Measurements from ENCODE around the gene AP1G2.

Gene AP1G2

DNA sequence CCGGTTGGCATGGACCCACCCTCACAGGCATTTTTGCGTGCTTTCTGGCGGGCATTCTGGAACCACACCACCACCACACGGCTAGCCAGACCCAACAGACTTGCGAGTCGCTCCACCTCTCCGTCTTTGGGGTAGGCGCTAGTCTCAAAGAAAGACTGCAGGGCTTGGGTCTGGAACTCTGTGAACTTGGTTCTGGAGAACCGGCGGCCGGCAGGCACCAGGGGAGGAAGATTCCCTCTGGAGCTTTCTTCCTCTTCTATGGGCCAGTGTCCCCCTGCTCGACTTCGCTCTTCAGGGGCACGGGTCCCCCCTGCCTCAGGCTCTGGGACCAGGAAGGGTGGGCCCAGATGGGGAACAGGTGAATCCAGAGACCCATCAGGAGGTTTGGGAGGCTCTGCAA, 42.6 kb downstream of the AP1G2 start:
- Histone ChIP-seq H3K4me3 (no peak overlapping the region), H3K27ac (no peak overlapping the region)

GRCh38 chr14:23523229-23524016, 44.2 kb downstream of the AP1G2 start:
- H3K27ac ChIP-seq = no peak overlapping the region
- H3K4me3 ChIP-seq = no peak overlapping the region

DNA sequence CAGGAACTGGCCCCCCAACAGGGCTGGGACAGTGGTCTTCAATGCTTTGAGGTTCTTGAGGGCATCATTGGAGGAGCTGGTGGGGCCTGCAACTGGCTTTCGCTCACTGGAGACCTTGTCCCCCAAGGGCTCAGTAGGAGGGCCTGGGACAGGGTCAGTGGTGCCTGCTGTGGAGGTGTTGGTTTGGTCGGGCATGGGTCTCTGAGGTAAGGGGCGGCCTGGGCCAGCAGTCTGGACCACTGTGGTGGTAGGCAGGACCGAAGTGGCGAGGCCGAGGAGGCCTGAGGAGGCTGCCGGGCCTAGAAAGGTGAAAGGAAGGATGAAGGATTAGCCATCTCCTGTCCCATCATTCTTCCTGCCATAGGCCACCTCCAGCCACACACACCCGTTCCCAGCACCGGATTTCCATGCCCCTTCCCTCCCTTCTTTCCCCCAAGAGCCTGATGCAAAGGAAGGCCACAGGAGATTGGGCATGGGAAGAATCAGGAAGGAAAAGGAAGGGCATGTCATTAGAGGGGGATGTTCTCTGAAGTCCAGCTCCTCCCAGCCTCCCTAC, 44.9 kb downstream of the AP1G2 start:
- H3K27ac ChIP-seq = no peak overlapping the region
- H3K4me3 ChIP-seq = no peak overlapping the region

GRCh38 chr14:23521785-23522640, 45.6 kb downstream of the AP1G2 start:
- no peak overlapping the region for H3K4me3 ChIP-seq
- H3K27ac ChIP-seq = no peak overlapping the region

GRCh38 chr14:23520899-23521533, 46.6 kb downstream of the AP1G2 start:
- no peak overlapping the region for H3K27ac ChIP-seq
- H3K4me3 ChIP-seq = no peak overlapping the region

DNA sequence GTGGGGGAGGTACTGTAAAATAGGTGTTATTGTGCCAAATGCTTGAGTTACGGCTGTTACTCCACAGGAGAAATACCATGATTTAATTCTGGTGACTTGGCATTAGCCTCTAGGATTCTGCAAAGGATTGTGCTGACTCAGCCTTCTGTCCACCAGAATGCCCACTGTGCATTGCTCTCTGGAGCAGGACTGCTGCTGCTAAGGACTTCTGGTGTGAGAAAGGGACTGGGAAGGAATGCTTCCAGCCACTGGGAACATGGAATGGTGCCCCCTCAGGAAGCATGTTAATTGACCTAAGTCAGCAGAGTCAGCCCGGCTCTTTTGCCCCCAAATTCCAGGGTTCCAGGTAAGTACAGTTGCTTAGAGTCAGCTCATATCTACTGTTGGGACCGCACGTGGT, 48.9 kb downstream of the AP1G2 start:
- no peak overlapping the region for H3K27ac ChIP-seq

GRCh38 chr14:23517650-23518326, 49.8 kb downstream of the AP1G2 start:
- Histone ChIP-seq H3K27ac (no peak overlapping the region), H3K4me3 (no peak overlapping the region)

More for the DNA sequence above, 48.9 kb downstream of the AP1G2 start:
- no peak overlapping the region for H3K4me3 ChIP-seq

DNA sequence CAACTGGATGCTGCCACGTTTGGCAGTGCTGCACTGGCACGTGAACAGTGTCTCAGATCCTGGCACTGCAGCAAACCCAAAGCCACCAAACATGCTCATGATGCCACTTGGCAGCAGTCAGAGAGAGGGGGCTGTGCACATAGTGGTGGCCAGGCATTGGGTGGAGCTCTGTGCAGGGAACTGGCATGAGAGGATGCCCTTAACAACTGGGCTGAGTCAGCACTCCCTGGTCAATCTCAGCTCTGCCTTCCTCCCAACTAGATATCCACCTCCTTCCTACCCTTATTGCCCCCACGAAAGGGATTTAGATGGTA, 53.0 kb downstream of the AP1G2 start:
- Histone ChIP-seq H3K27ac (no peak overlapping the region), H3K4me3 (no peak overlapping the region)

DNA sequence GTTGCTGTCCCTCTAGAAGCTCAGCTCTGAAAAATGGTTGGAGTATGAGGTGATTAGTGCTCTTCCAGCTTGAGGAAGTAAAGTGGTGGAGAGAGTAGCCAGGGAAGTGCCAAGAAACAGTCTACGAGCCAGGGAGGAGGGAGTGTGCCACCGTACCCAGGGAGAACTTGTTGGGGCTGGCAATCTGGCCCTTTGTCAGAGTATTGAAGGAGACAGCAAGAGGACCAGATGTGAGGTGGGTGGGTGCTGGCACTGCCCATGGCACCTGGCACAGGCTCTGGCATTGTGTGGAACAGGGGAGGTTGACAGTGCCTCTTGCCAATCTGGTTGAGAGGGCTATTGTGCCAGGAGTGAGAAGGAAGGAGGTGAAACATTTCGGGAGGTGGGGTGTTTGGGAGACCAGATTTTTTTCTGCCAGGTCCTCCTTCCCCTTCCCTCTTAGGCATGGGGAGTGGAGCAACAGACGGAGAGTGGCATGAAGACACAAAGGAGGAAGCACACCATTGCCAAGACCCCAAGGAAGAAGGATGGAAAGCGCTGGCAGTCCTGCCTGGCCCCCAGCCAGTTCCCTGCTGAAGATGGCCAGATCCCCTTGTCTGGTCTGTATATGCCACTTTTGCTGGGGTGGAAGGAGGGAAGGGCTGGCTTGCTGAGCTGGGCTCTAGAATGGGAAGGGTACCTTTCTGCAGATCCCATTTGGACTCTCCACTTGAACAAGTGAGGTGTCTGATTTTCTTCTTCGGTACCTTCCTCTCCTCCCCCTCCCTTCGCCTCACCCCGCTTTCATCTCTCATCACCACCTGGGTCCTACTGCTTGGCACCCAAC, 53.6 kb downstream of the AP1G2 start:
- H3K4me3 ChIP-seq = no peak overlapping the region
- peak overlapping the region in 2 of 21 experiments; percentile 34 to 45 for H3K27ac ChIP-seq

DNA sequence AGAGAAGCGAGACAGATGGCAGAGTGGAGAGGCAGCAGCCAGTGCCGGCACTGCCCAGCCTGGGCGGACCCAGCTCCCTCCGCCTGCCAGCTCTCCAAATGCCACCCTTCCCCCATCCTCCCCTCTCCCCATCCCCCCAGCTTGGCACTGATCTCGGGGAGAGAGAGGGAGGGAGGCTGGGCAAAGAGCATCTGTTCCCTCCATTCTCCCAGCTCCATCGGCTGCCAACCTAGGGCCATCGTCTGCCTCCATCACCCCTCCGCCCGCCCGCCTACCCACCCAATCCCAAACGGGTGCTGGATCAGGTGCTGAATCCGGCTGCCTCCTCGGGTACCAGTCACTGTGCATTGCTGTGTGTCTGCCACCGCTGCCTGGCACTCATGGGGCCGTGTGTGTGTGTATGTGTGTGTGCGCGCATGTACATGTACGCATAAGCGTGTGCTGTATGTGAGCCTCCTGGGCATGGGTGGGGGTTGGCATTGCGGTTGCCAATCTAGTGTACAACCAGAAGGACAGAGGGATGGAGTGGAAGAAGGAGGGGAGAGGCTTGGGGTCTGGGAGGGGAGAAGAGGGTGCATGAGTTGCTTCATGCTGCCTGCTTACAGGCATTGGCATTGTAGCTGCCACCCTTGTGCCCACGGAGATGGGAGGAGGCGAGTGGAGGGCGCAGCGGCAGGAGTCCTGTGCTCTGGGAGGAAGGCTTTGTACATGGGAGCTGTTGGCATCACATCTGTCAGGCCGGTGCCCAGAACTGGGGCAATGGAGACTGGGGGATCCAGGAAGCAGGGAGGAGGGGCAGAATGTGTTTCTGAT, 54.4 kb downstream of the AP1G2 start:
- H3K27ac ChIP-seq = peak overlapping the region in 2 of 21 experiments; percentile 19 to 34

GRCh38 chr14:23512156-23512555, 55.4 kb downstream of the AP1G2 start:
- H3K4me3 ChIP-seq = peak overlapping the region in 1 of 7 experiments; percentile 28
- H3K27ac ChIP-seq = no peak overlapping the region

More for the DNA sequence above, 54.4 kb downstream of the AP1G2 start:
- H3K4me3 ChIP-seq = peak overlapping the region in 1 of 7 experiments; percentile 17

Measured in skin epidermis (tissue), 12 donors.